H1 (cell line): ENCODE measurements around the gene TCF7L2. TPM values are rescaled to one million over a fixed set of nuclear protein-coding genes. Genes with fewer than 3 reads are reported as not detected.

Experiments used
- CTCF ChIA-PET: fragments of 300-600 bp; sonication (Branson Sonifier 250); formaldehyde crosslinking; loops from one replicate; lab custom pipeline; 2021; ENCODE audit not compliant: partially characterized antibody; lab: Charles Lee
- POLR2A ChIA-PET: fragments of 300-600 bp; sonication (Branson Sonifier 250); formaldehyde crosslinking; loops from one replicate; lab custom pipeline; 2021; ENCODE audit warnings: inconsistent platforms; ENCODE audit not compliant: partially characterized antibody; lab: Charles Lee
- DNase-seq, 2 experiments: peaks; one replicate each; pipeline versions ENCODE4 v3.0.0 to v3.0.0-alpha.2; 2010 to 2022; ENCODE audit warnings: low spot score in 2 of 2, low read depth in 1 of 2, mixed read lengths in 1 of 2
- FAIRE-seq: peaks from 2 replicates; lab custom pipeline; 2011; peaks lifted over from hg19 to GRCh38; lab: Jason Lieb, UNC
- H2AFZ ChIP-seq: 2 replicates; pipeline ENCODE4 v1.8.1; 2012; ENCODE audit warnings: low read length, inconsistent platforms
- H2AK5ac ChIP-seq: 2 replicates; pipeline ENCODE4 v1.6.1; 2013; ENCODE audit warnings: low read depth, low read length
- H2BK120ac ChIP-seq: replicated peaks from 2 replicates; pipeline ENCODE3; 2013; ENCODE audit warnings: low read depth, low read length, inconsistent platforms
- H2BK12ac ChIP-seq: 2 replicates; pipeline ENCODE4 v1.6.1; 2013; ENCODE audit warnings: low read depth, low read length
- H2BK15ac ChIP-seq: 2 replicates; pipeline ENCODE4 v1.6.1; 2013; ENCODE audit warnings: low read length
- H2BK20ac ChIP-seq: 2 replicates; pipeline ENCODE4 v1.6.1; 2013; ENCODE audit warnings: low read length
- H2BK5ac ChIP-seq: 2 replicates; pipeline ENCODE4 v1.6.1; 2013; ENCODE audit warnings: low read depth, low read length
- H3K14ac ChIP-seq: 2 replicates; pipeline ENCODE4 v1.6.1; 2013; ENCODE audit warnings: inconsistent platforms; ENCODE audit not compliant: insufficient read length
- H3K18ac ChIP-seq: 2 replicates; pipeline ENCODE4 v1.6.1; 2013; ENCODE audit warnings: low read length; ENCODE audit errors: extremely low read depth
- H3K23ac ChIP-seq: 2 replicates; pipeline ENCODE4 v1.6.1; 2013; ENCODE audit warnings: inconsistent platforms; ENCODE audit not compliant: insufficient read length
- H3K23me2 ChIP-seq: 2 replicates; pipeline ENCODE4 v1.6.1; 2013; ENCODE audit warnings: low read depth, low read length
- H3K27ac ChIP-seq: 2 replicates; pipeline ENCODE4 v1.6.1; 2011; ENCODE audit warnings: low read depth, low read length, inconsistent platforms
- H3K27me3 ChIP-seq, 4 experiments: replicated peaks in 1 of 4; 1 replicate in 1 of 4; 2 replicates in 3 of 4; pipeline versions ENCODE4 v1.6.1 to v1.8.1; 2011 to 2013; ENCODE audit warnings: low read length in 3 of 4, mild to moderate bottlenecking in 3 of 4, inconsistent platforms in 2 of 4, mixed read lengths in 2 of 4, moderate library complexity in 1 of 4; ENCODE audit not compliant: control insufficient read depth in 3 of 4, insufficient read depth in 3 of 4; ENCODE audit errors: extremely low read depth in 1 of 4
- H3K36me3 ChIP-seq, 4 experiments: 2 replicates each; pipeline versions ENCODE4 v1.6.1 to v1.8.1; 2011 to 2013; ENCODE audit warnings: mild to moderate bottlenecking in 4 of 4, low read length in 3 of 4, moderate library complexity in 2 of 4, control low read depth in 1 of 4, inconsistent platforms in 1 of 4; ENCODE audit not compliant: insufficient read depth in 4 of 4, control insufficient read depth in 2 of 4
- H3K4ac ChIP-seq: replicated peaks from 2 replicates; pipeline ENCODE3; 2013; ENCODE audit warnings: low read length, low read depth, mixed read lengths, inconsistent platforms; ENCODE audit not compliant: insufficient read length
- H3K4me1 ChIP-seq, 4 experiments: replicated peaks in 1 of 4; 1 replicate in 1 of 4; 2 replicates in 3 of 4; pipeline versions ENCODE4 v1.6.1 to v1.8.1; 2011 to 2013; ENCODE audit warnings: low read length in 3 of 4, inconsistent platforms in 2 of 4, mixed read lengths in 1 of 4; ENCODE audit not compliant: insufficient read depth in 4 of 4, control insufficient read depth in 3 of 4
- H3K4me2 ChIP-seq, 2 experiments: 2 replicates each; pipeline versions ENCODE4 v1.6.1 to v1.8.1; 2011 to 2013; ENCODE audit warnings: low read depth in 2 of 2, low read length in 2 of 2, control low read depth in 1 of 2, inconsistent platforms in 1 of 2, mild to moderate bottlenecking in 1 of 2; ENCODE audit not compliant: insufficient read depth in 1 of 2
- H3K4me3 ChIP-seq, 4 experiments: fragments of 200-600, 300-600 bp in 1 of 4; sonication (generic), shearing (Covaris generic), sonication (Bioruptor Twin) in 1 of 4; 2 replicates each; pipeline versions ENCODE4 v1.5.1 to v1.8.1; 2011 to 2016; ENCODE audit warnings: low read length in 4 of 4, low read depth in 3 of 4, control low read depth in 2 of 4, inconsistent platforms in 2 of 4, mild to moderate bottlenecking in 2 of 4, mixed read lengths in 1 of 4, moderate library complexity in 1 of 4; ENCODE audit not compliant: insufficient read depth in 2 of 4; ENCODE audit errors: extremely low read depth in 1 of 4
- H3K56ac ChIP-seq: replicated peaks from 2 replicates; pipeline ENCODE3; 2013; ENCODE audit warnings: low read depth, mild to moderate bottlenecking, mixed read lengths, low read length, inconsistent platforms; ENCODE audit not compliant: insufficient read length
- H3K79me1 ChIP-seq: 2 replicates; pipeline ENCODE4 v1.6.1; 2013; ENCODE audit warnings: low read depth, low read length, control low read depth
- H3K79me2 ChIP-seq, 2 experiments: 2 replicates each; pipeline versions ENCODE4 v1.6.1 to v1.8.1; 2012 to 2013; ENCODE audit warnings: low read length in 2 of 2, mild to moderate bottlenecking in 2 of 2, inconsistent platforms in 1 of 2; ENCODE audit not compliant: insufficient read depth in 2 of 2, control insufficient read depth in 1 of 2
- H3K9ac ChIP-seq, 4 experiments: replicated peaks in 1 of 4; 1 replicate in 1 of 4; 2 replicates in 3 of 4; pipeline versions ENCODE4 v1.6.1 to v1.8.1; 2011 to 2013; ENCODE audit warnings: low read depth in 3 of 4, low read length in 3 of 4, control low read depth in 2 of 4, mild to moderate bottlenecking in 2 of 4, moderate library complexity in 2 of 4, inconsistent platforms in 1 of 4; ENCODE audit errors: extremely low read depth in 1 of 4
- H3K9me3 ChIP-seq, 2 experiments: 2 replicates each; pipeline versions ENCODE4 v1.6.1 to v1.8.1; 2012 to 2013; ENCODE audit warnings: mild to moderate bottlenecking in 2 of 2, moderate library complexity in 2 of 2, control low read depth in 1 of 2, inconsistent platforms in 1 of 2, low read depth in 1 of 2, low read length in 1 of 2, mixed read lengths in 1 of 2; ENCODE audit not compliant: insufficient read depth in 2 of 2
- H4K20me1 ChIP-seq, 2 experiments: replicated peaks in 1 of 2; 2 replicates each; pipeline versions ENCODE3 to v1.8.1; 2011 to 2013; ENCODE audit warnings: inconsistent platforms in 2 of 2, low read length in 2 of 2, mild to moderate bottlenecking in 1 of 2; ENCODE audit not compliant: insufficient read depth in 2 of 2, control insufficient read depth in 1 of 2
- H4K5ac ChIP-seq: 2 replicates; pipeline ENCODE4 v1.6.1; 2013; ENCODE audit warnings: low read length, low read depth, mixed read lengths, inconsistent platforms; ENCODE audit not compliant: insufficient read length
- H4K8ac ChIP-seq: 2 replicates; pipeline ENCODE4 v1.8.0; 2013; ENCODE audit warnings: mild to moderate bottlenecking, moderate library complexity, low read length, inconsistent platforms; ENCODE audit not compliant: insufficient read depth; ENCODE audit errors: extremely low read depth
- H4K91ac ChIP-seq: replicated peaks from 2 replicates; pipeline ENCODE3; 2013; ENCODE audit warnings: low read length, mixed read lengths, inconsistent platforms; ENCODE audit not compliant: insufficient read length
- BRCA1 ChIP-seq: IDR thresholded peaks from 2 replicates; pipeline ENCODE4 v1.6.1; 2012; ENCODE audit warnings: low read depth, low read length, improper control_type of control experiment
- CHD1 ChIP-seq: IDR thresholded peaks from 2 replicates; pipeline ENCODE4 v1.6.1; 2012; ENCODE audit warnings: low read depth, low read length, improper control_type of control experiment
- KDM1A ChIP-seq: fragments of 200-600, 300-600 bp; sonication (generic); IDR thresholded peaks from 2 replicates; pipeline ENCODE4 v1.7.1; 2016; ENCODE audit warnings: mild to moderate bottlenecking, low read length, borderline replicate concordance
- SP1 ChIP-seq: IDR thresholded peaks from 2 replicates; pipeline ENCODE4 v1.6.1; 2011; ENCODE audit warnings: low read depth, low read length
- WGBS, 2 experiments: shearing (Covaris generic) in 1 of 2; methylation state at CpG; one replicate each; pipeline versions ENCODE4 v1.1.6 to v1.1.7; 2013 to 2015; ENCODE audit warnings: low lambda C conversion rate in 2 of 2, mixed read lengths in 2 of 2, inconsistent platforms in 1 of 2, low coverage in 1 of 2, missing lambda C conversion rate in 1 of 2; ENCODE audit not compliant: insufficient replicate concordance in 2 of 2, insufficient coverage in 1 of 2, insufficient read length in 1 of 2; ENCODE audit errors: extremely low coverage in 1 of 2, missing lambda C conversion rate in 1 of 2; 5-methylcytosine and 5-hydroxymethylcytosine counted together
- polyA plus RNA-seq, 7 experiments: library from polyadenylated mRNA; depleted of rRNA in 3 of 7; stranded (reverse) in 5 of 7; unstranded in 2 of 7; fragments of >200 nt in 5 of 7; fragments of 200-250 nt in 2 of 7; gene quantifications; 1 replicate in 5 of 7; 2 replicates in 1 of 7; 4 replicates in 1 of 7; pipeline versions ENCODE4 v1.2.1 to v1.2.3, GENCODE V29; 2011 to 2013; ENCODE audit warnings: missing spikeins in 2 of 7, mixed read lengths in 2 of 7
- total RNA-seq: library from RNA; stranded (reverse); fragmentation: NEBNext Ultra II Directional; extraction: Animal tissue kit (Norgen Biotek cat#: 25700); gene quantifications from 2 replicates; pipeline ENCODE4 v1.2.1, GENCODE V29; 2021

The TCF7L2 gene
- total and polyA plus RNA-seq, 2 of the 8 experiments (the other 6 are each of a cell fraction or from before 2014, with no cell fraction given) = 33.9 to 67.3 TPM

DNA sequence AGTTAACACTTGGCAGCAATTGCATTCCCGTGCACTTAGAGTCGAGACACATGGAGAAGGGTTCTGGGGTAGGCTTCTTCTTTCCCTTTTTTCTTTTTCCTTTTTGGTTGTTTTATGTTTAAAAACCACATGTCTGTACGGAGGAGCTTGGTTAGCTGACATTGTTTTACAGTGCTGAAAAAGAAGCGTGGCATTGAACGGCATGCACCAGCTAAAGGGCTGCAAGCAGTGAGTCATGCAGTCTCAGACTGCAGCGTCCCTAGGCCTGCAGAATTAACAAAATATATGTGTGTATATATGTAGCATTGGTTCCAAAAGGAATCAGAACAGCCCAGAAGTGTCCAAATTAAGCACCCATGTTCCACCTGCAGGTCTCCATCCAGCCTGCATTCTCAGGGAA is 211.0 kb downstream of the TCF7L2 start:
- H3K27ac ChIP-seq = no peak overlapping the region; the same call in 1 of the 2 replicates
- H2AFZ ChIP-seq = no peak overlapping the region
- no peaks in the 10 kb centered on the region for H3K27me3 ChIP-seq
- H2BK15ac ChIP-seq = no peak overlapping the region
- no peak overlapping the region for H3K18ac ChIP-seq
- H3K4ac ChIP-seq = no peak overlapping the region
- peaks cover 2% of the 10 kb centered on the region; the same call in 1 of the 2 replicates for H3K79me1 ChIP-seq
- no peak overlapping the region for H2AK5ac ChIP-seq
- H3K36me3 ChIP-seq = peaks cover 15 to 78% (median 33%) of the 10 kb centered on the region in 4 experiments
- CTCF ChIA-PET = interaction anchor here (1.3 kb wide), 1 partner anchor 21 kb away, joined by 5 read pairs; no protein-coding TSS in a partner anchor
- peaks cover 8 to 23% (median 15%) of the 10 kb centered on the region in 4 experiments for H3K4me1 ChIP-seq
- no peak overlapping the region for H2BK120ac ChIP-seq
- H4K5ac ChIP-seq = no peak overlapping the region
- H2BK20ac ChIP-seq = no peak overlapping the region
- FAIRE-seq = no peak
- TF ChIP-seq BRCA1 = no peak
- no peak for TF ChIP-seq SP1
- no peak for TF ChIP-seq KDM1A
- no peak for TF ChIP-seq CHD1
- TF ChIP-seq, all 59 proteins: peak for 0
- Histone ChIP-seq H3K9me3 (no peaks in the 10 kb centered on the region), H4K20me1 (peaks cover 0 to 2% of the 10 kb centered on the region in 2 experiments), H4K8ac (no peak overlapping the region), H3K56ac (no peak overlapping the region), H3K23me2 (no peaks in the 10 kb centered on the region; the same call in 1 of the 2 replicates), H2BK5ac (no peak overlapping the region), H3K9ac (no peak overlapping the region), H3K14ac (no peak overlapping the region), H3K4me3 (no peak overlapping the region), H3K4me2 (no peak overlapping the region), H3K23ac (no peak overlapping the region), H3K79me2 (peaks cover 0 to 3% of the 10 kb centered on the region in 2 experiments; a peak in 1 of 4 replicates), H2BK12ac (no peak overlapping the region), H4K91ac (no peak overlapping the region)
- no peak for DNase-seq
- WGBS, 2 experiments = 83% methylated on average over 6 of the region's 6 CpGs; no CpG with 5 or more reads in 1 of the 2 experiments
- POLR2A ChIA-PET = no interaction called here
